ENCODE measurements around the gene CYLD. TPM values are rescaled to one million over a fixed set of nuclear protein-coding genes. Genes with fewer than 3 reads are reported as not detected.

Gene CYLD
- total and polyA plus RNA-seq, 2 of the 4 experiments (the other 2 are of a cell fraction), result 16.2 to 37.3 TPM

GRCh38 chr16:50819706-50820105, 77.8 kb downstream of the CYLD start:
- CTCF ChIA-PET, result no interaction called here
- H3K4me3 ChIP-seq (ENCODE audit: insufficient read depth, low read depth, low read length), result no peak overlapping the region
- intact Hi-C loops (cut with micrococcal nuclease) (no loop called here), in situ Hi-C loops (cut with MboI; ENCODE audit: low sequenced_read_pairs) (loop anchor here (25.0 kb wide), 1 partner anchor 1168 kb away; no protein-coding TSS in a partner anchor), dilution Hi-C loops (cut with HindIII; ENCODE audit: low sequenced_read_pairs, unreplicated experiment) (no loop called here)
- H3K4me2 ChIP-seq (ENCODE audit: low read depth, low read length), result no peak overlapping the region
- no peak overlapping the region for H3K9ac ChIP-seq (ENCODE audit: low read depth, low read length)
- H4K5ac ChIP-seq (ENCODE audit: low read depth, low read length), result no peak overlapping the region
- H3K79me1 ChIP-seq (ENCODE audit: low read depth in 1 of 2, low read length in 2 of 2), result no peaks in the 10 kb centered on the region
- DNase-seq, result no peak
- H2BK15ac ChIP-seq (ENCODE audit: low read depth, low read length), result no peak overlapping the region
- no TSS peak for BruUV-seq (replicated peaks)
- H3K14ac ChIP-seq (replicated peaks; ENCODE audit: low read depth, low read length), result no peak overlapping the region
- no peak overlapping the region for H2BK20ac ChIP-seq (ENCODE audit: low read depth, low read length)
- no peak overlapping the region for H2AK5ac ChIP-seq (ENCODE audit: low read depth, low read length)
- no peaks in the 10 kb centered on the region for H3K36me3 ChIP-seq (ENCODE audit: control insufficient read depth, insufficient read depth, low read length)
- H3K23ac ChIP-seq (ENCODE audit: low read depth, low read length), result no peak overlapping the region
- H2BK5ac ChIP-seq (ENCODE audit: low read depth, low read length, poor library complexity, severe bottlenecking), result no peak overlapping the region
- no peak for ATAC-seq (ENCODE audit: low read depth)
- TF ChIP-seq FOS (IDR thresholded peaks at IDR 0.05; ENCODE audit: low read depth, low read length), result no peak
- no peak for TF ChIP-seq CTCF (conservative IDR thresholded peaks at IDR 0.05; ENCODE audit: low read depth, low read length)
- no peak for TF ChIP-seq USF2 (IDR thresholded peaks at IDR 0.05; ENCODE audit: low read depth, low read length)
- H3K18ac ChIP-seq (ENCODE audit: low read depth, low read length), result no peak overlapping the region
- POLR2A ChIA-PET (ENCODE audit: unreplicated experiment), result no interaction called here
- H3K9me1 ChIP-seq (ENCODE audit: insufficient read depth, low read length), result no peaks in the 10 kb centered on the region
- no peak overlapping the region for H3K4ac ChIP-seq (ENCODE audit: low read depth, low read length)
- no peak overlapping the region for H3K56ac ChIP-seq (ENCODE audit: extremely low read depth, insufficient read depth, low read length)
- no peaks in the 10 kb centered on the region for H4K20me1 ChIP-seq (ENCODE audit: insufficient read depth, low read length)
- no peak overlapping the region for H2AFZ ChIP-seq (replicated peaks; ENCODE audit: low read length, poor library complexity)
- no peak overlapping the region for H4K8ac ChIP-seq (ENCODE audit: low read depth in 2 of 2, low read length in 2 of 2)
- peaks cover 14% of the 10 kb centered on the region for H3K27me3 ChIP-seq (ENCODE audit: control insufficient read depth, insufficient read depth, low read length)
- no peak overlapping the region for H2AK9ac ChIP-seq (replicated peaks; ENCODE audit: low read depth, low read length, poor library complexity)
- no peaks in the 10 kb centered on the region for H3K9me3 ChIP-seq (ENCODE audit: control insufficient read depth, insufficient read depth, low read length)
- H2BK120ac ChIP-seq (ENCODE audit: low read depth, low read length), result no peak overlapping the region
- H4K91ac ChIP-seq (ENCODE audit: insufficient read depth, low read depth, low read length), result no peak overlapping the region
- no peaks in the 10 kb centered on the region for H3K4me1 ChIP-seq (ENCODE audit: control insufficient read depth, insufficient read depth, low read length)
- H3K27ac ChIP-seq (ENCODE audit: insufficient read depth, low read length), result no peak overlapping the region
- no CpG with 5 or more reads among the region's 6 CpGs for WGBS, 2 experiments (ENCODE audit: extremely low coverage in 2 of 2, insufficient read length in 1 of 2)

All from IMR-90 (cell line).